Activated T-helper 2 cell treated with anti-CD3 and anti-CD28 coated beads, Interferon-gamma antibody, Interleukin-2, Interleukin-4, amounts not matched to agents 10 μg/mL and 5 μg/mL and 100 μg/mL, durations not matched to agents 14 hours and 24 hours and 36 hours (primary cell): ENCODE results near the gene ARL6IP5. TPM values are rescaled to one million over a fixed set of nuclear protein-coding genes. Genes with fewer than 3 reads are reported as not detected.

Experiments
- DNase-seq: peaks from one replicate; pipeline ENCODE4 v3.0.0; 2021; ENCODE audit warnings: low spot score
- H3K27ac Mint-ChIP-seq: one replicate; pipeline ENCODE4 v1.8.0; 2021; ENCODE audit warnings: mixed read lengths
- H3K27me3 Mint-ChIP-seq: one replicate; pipeline ENCODE4 v1.8.0; 2021; ENCODE audit warnings: low read depth, mixed read lengths
- H3K36me3 Mint-ChIP-seq: one replicate; pipeline ENCODE4 v1.8.0; 2021; ENCODE audit warnings: low read depth, mixed read lengths
- H3K4me1 Mint-ChIP-seq: one replicate; pipeline ENCODE4 v1.8.0; 2021; ENCODE audit warnings: low read depth, mixed read lengths
- H3K4me3 Mint-ChIP-seq: one replicate; pipeline ENCODE4 v1.8.0; 2021; ENCODE audit warnings: low read depth, mild to moderate bottlenecking, moderate library complexity, mixed read lengths
- H3K9me3 Mint-ChIP-seq: one replicate; pipeline ENCODE4 v1.8.0; 2021; ENCODE audit warnings: mixed read lengths
- intact Hi-C: fragments of 100-400 bp; cut with micrococcal nuclease; formaldehyde crosslinking; loops from one replicate; pipeline ENCODE4 v1.15.1; 2023
- total RNA-seq: library from RNA; stranded (reverse); gene quantifications from 2 replicates; pipeline ENCODE4 v1.2.3, GENCODE V29; 2022

The ARL6IP5 gene, protein sequence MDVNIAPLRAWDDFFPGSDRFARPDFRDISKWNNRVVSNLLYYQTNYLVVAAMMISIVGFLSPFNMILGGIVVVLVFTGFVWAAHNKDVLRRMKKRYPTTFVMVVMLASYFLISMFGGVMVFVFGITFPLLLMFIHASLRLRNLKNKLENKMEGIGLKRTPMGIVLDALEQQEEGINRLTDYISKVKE
- 124 and 127 TPM in 2 replicates for total RNA-seq

DNA sequence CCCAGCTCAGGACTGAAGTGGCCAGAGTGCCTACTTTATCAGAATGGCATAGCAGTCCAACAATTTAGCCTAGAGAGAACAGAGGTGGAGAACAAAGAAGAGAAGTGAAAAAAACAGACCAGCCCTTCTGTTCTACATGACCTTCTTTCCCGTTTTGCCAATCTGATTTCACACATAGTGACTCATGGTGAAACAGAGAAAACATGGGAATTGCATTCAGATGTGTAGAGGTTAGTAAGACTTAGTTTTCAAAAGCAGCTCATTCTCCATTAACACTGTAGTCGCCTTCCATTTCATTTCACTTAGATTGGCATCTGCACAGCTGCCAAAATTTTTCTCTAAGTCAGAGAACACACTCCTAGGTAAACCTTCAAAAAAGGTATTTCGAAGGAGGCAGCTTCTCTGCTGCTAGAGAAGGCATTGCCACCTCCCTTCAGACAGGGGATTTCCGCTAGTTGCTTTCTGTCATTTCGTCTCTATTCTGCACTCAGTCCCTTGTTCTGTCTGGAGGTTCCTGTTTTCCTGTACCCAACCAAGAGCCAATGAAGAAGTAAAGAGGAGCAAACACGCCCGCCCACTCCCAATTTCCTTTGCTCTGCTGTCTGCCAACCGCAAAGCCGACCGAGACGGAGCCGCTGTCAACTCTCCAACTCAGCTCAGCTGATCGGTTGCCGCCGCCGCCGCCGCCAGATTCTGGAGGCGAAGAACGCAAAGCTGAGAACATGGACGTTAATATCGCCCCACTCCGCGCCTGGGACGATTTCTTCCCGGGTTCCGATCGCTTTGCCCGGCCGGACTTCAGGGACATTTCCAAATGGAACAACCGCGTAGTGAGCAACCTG lies at the start of gene ARL6IP5:
ARL6IP5 (plus strand) TSS at position 612 of the 842 bp plus-strand sequence; CDS start at position 723, 111 bp downstream.
- Mint-ChIP-seq H3K36me3 (peaks cover 34% of the 10 kb centered on the region), H3K4me1 (peaks cover 53% of the 10 kb centered on the region), H3K27me3 (no peaks in the 10 kb centered on the region), H3K4me3 (peak within 1 kb of the TSS; percentile 96), H3K9me3 (no peaks in the 10 kb centered on the region), H3K27ac (peak within 1 kb of the TSS; percentile 98)
- peak; percentile 89 for DNase-seq
- intact Hi-C loops, result loop anchor here (1.0 to 10.0 kb wide), 5 partner anchors 10 to 1430 kb away; partner anchors contain the start of genes EOGT, SUCLG2 and TMF1

DNA sequence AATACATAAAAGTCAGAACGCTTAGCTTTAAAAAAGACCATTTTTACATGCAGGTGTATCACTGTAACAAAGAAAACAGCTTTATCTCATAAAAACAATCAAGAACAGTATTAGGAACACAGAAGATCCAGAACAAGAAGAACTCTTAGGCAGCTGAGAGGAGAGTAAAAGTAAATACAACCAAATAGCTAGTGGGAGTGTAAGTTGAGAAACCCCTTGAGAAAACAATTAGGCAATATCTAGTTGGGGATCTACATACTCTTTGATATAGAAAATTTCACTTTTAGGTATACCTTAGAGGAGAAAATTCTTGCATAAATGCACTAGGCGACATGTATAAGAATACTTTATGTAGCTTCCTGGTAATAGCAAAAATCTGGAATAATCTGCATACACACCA lies 40.1 kb upstream of the ARL6IP5 start:
- H3K27me3 Mint-ChIP-seq, result no peaks in the 10 kb centered on the region
- intact Hi-C loops, result no loop called here
- H3K9me3 Mint-ChIP-seq, result no peaks in the 10 kb centered on the region
- no peak for DNase-seq
- H3K4me3 Mint-ChIP-seq, result no peak overlapping the region
- H3K36me3 Mint-ChIP-seq, result peaks cover 56% of the 10 kb centered on the region
- H3K4me1 Mint-ChIP-seq, result peaks cover 24% of the 10 kb centered on the region
- H3K27ac Mint-ChIP-seq, result no peak overlapping the region

- Mint-ChIP-seq H3K36me3 (peaks cover 38% of the 10 kb centered on the region), H3K4me3 (no peak overlapping the region)
- intact Hi-C loops, result no loop called here
Observed at GRCh38 chr3:69048990-69049389, 35.7 kb upstream of the ARL6IP5 start.

DNA sequence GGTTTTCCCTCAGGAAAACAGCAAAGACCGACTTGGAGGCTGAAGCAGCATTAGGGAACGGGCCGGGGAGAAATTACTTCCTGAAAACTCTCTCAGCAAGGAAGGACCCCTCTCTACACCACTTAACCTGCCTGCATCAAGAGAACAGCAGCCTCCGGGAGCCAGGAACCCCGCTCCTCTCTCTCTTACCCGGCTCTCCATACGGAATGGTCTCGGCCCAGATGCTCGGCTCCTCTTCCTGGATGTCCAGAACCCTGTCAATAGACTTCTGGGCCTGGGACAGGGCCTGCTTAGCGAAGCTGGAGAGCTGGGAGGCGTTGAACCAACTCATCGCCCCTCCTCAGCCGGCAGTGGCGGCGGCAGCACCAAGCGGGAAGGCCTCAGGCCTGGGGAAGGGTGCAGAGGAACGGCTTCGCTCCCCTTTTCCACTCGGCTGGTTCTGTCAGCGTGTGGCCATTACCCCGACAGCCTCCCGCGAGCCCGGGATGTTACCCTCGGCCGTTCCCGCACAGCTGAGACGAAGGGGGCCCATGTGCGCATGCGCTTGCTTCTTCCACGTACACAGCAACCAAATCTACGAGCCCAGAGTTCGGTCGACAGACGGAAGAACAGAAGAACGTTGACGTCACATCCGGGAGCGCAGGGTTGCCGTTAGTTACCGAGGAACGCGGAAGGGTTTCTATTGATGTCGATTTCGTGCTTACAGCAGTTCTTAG lies 32.8 kb upstream of the ARL6IP5 start, which contains the start of gene TMF1:
TMF1 (minus strand) TSS at position 578 of the 716 bp plus-strand sequence; CDS start at position 331, 247 bp downstream.
- intact Hi-C loops, result loop anchor here (1.0 to 5.0 kb wide), 4 partner anchors 19 to 42 kb away; partner anchors contain the start of genes ARL6IP5 and EOGT
- peak; percentile 97 for DNase-seq
- Mint-ChIP-seq H3K27ac (peak within 1 kb of the TSS; percentile 92), H3K27me3 (no peaks in the 10 kb centered on the region), H3K4me3 (peak within 1 kb of the TSS; percentile 94), H3K4me1 (peaks cover 34% of the 10 kb centered on the region), H3K36me3 (peaks cover 38% of the 10 kb centered on the region), H3K9me3 (no peaks in the 10 kb centered on the region)

More at GRCh38 chr3:69048990-69049389, 35.7 kb upstream of the ARL6IP5 start:
- no peaks in the 10 kb centered on the region for H3K9me3 Mint-ChIP-seq
- DNase-seq, result no peak
- H3K4me1 Mint-ChIP-seq, result peaks cover 37% of the 10 kb centered on the region
- H3K27me3 Mint-ChIP-seq, result no peaks in the 10 kb centered on the region
- no peak overlapping the region for H3K27ac Mint-ChIP-seq

DNA sequence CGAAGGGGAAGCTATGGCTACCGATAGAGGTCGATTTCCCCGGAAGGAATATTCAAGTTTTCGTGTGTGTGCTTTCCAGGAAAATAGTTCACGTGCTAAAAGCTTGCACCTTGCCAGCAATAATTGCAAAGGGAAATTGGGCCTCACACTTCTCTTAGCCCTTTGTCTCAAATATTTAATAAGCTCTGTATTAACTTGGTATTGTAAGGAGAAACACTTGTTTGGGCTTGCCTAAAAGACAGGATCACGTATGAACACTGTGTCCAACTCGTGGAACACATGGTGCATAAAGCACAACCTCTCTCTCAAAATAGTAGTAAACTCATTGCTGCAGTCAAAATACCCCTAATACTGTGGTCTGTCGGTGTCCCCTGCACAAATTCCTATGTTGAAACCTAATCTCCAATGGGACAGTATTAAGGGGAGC lies 32.3 kb upstream of the ARL6IP5 start:
- H3K4me1 Mint-ChIP-seq, result peaks cover 36% of the 10 kb centered on the region
- intact Hi-C loops, result loop anchor here (1.0 to 5.0 kb wide), 3 partner anchors 32 to 42 kb away; partner anchors contain the start of genes ARL6IP5 and EOGT
- DNase-seq, result no peak
- peak overlapping the region; percentile 94 for H3K4me3 Mint-ChIP-seq
- H3K9me3 Mint-ChIP-seq, result no peaks in the 10 kb centered on the region
- peaks cover 39% of the 10 kb centered on the region for H3K36me3 Mint-ChIP-seq
- H3K27ac Mint-ChIP-seq, result peak overlapping the region; percentile 92
- no peaks in the 10 kb centered on the region for H3K27me3 Mint-ChIP-seq

GRCh38 chr3:69058180-69058946 lies 26.4 kb upstream of the ARL6IP5 start:
- peak overlapping the region; percentile 72 for H3K27ac Mint-ChIP-seq
- H3K9me3 Mint-ChIP-seq, result peaks cover 4% of the 10 kb centered on the region
- intact Hi-C loops, result no loop called here
- peak overlapping the region; percentile 15 for H3K4me3 Mint-ChIP-seq
- peaks cover 70% of the 10 kb centered on the region for H3K36me3 Mint-ChIP-seq
- DNase-seq, result no peak
- H3K27me3 Mint-ChIP-seq, result no peaks in the 10 kb centered on the region
- H3K4me1 Mint-ChIP-seq, result peaks cover 50% of the 10 kb centered on the region

DNA sequence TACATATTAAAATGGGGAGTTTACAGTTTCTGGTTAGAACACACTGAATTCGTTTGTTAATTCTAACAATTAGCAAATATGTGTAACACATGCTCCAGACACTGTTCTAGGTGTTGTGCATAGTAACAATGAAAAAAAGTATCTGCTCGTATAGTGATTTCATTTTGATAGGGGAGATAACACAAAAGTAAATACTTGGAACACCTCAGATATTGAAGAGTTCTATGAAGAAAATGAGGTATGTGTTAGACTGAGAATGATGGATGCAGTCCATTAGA lies 25.9 kb upstream of the ARL6IP5 start:
- Mint-ChIP-seq H3K4me1 (peaks cover 55% of the 10 kb centered on the region), H3K27ac (peak overlapping the region; percentile 72), H3K4me3 (peak overlapping the region; percentile 15), H3K9me3 (peaks cover 4% of the 10 kb centered on the region), H3K27me3 (no peaks in the 10 kb centered on the region), H3K36me3 (peaks cover 75% of the 10 kb centered on the region)
- no peak for DNase-seq
- intact Hi-C loops, result loop anchor here (1.0 kb wide), 1 partner anchor 23 kb away; no protein-coding TSS in a partner anchor

DNA sequence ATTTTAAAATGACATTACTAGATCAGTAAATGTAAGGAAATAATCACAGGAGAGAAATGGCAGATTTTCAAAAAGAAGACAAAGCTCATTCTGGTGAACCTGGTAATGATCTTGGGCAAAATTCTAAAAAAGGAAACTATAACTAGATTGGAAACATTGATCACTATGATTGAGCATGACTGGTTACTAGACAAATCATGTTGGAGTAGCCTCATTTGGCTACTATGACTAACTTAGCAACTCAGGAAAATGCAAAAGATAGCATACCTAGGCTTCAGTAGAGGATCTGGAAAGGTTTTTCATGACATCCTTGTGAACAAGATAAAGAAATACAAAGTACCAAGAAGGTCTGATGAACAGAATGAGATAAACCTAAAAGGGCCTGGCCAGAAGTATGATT lies 25.0 kb upstream of the ARL6IP5 start:
- H3K4me1 Mint-ChIP-seq, result peaks cover 63% of the 10 kb centered on the region
- H3K4me3 Mint-ChIP-seq, result no peak overlapping the region
- intact Hi-C loops, result loop anchor here (1.0 kb wide), 1 partner anchor 23 kb away; no protein-coding TSS in a partner anchor
- peaks cover 4% of the 10 kb centered on the region for H3K9me3 Mint-ChIP-seq
- DNase-seq, result no peak
- peaks cover 80% of the 10 kb centered on the region for H3K36me3 Mint-ChIP-seq
- H3K27me3 Mint-ChIP-seq, result no peaks in the 10 kb centered on the region
- peak overlapping the region; percentile 72 for H3K27ac Mint-ChIP-seq

GRCh38 chr3:69063636-69064035 lies 21.1 kb upstream of the ARL6IP5 start:
- H3K36me3 Mint-ChIP-seq, result peaks cover 70% of the 10 kb centered on the region
- H3K9me3 Mint-ChIP-seq, result peaks cover 4% of the 10 kb centered on the region
- intact Hi-C loops, result no loop called here
- H3K4me3 Mint-ChIP-seq, result no peak overlapping the region
- H3K27me3 Mint-ChIP-seq, result no peaks in the 10 kb centered on the region
- peak overlapping the region; percentile 64 for H3K27ac Mint-ChIP-seq
- peaks cover 57% of the 10 kb centered on the region for H3K4me1 Mint-ChIP-seq
- no peak for DNase-seq

GRCh38 chr3:69065318-69065964 lies 19.3 kb upstream of the ARL6IP5 start:
- peaks cover 4% of the 10 kb centered on the region for H3K9me3 Mint-ChIP-seq
- H3K4me1 Mint-ChIP-seq, result peaks cover 43% of the 10 kb centered on the region
- peak overlapping the region; percentile 47 for H3K4me3 Mint-ChIP-seq
- peaks cover 60% of the 10 kb centered on the region for H3K36me3 Mint-ChIP-seq
- peak overlapping the region; percentile 71 for H3K27ac Mint-ChIP-seq
- DNase-seq, result no peak
- intact Hi-C loops, result loop anchor here (1.0 to 5.0 kb wide), 2 partner anchors 15 to 42 kb away; partner anchors contain the start of gene UBA3
- H3K27me3 Mint-ChIP-seq, result no peaks in the 10 kb centered on the region

DNA sequence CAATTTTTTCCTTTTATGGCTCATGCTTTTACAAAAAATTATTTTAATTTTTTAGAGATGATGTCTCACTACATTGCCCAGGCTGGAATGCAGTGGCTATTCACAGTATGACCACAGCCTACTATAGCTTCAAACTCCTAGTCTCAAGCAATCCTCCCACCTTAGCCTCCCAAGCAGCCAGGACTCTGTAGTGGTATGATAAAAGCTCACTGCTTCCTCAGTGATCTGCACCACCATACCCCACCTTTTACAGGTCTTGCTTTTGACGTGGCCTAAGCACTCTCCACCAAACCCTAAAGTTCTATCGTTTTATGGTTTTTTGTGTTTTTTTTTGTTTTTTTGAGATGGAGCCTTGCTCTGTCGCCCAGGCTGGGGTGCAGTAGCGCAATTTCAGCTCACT lies 18.6 kb upstream of the ARL6IP5 start:
- Mint-ChIP-seq H3K9me3 (no peaks in the 10 kb centered on the region), H3K4me1 (peaks cover 44% of the 10 kb centered on the region), H3K27ac (peak overlapping the region; percentile 71), H3K4me3 (no peak overlapping the region), H3K36me3 (peaks cover 60% of the 10 kb centered on the region), H3K27me3 (no peaks in the 10 kb centered on the region)
- no peak for DNase-seq
- intact Hi-C loops, result loop anchor here (5.0 kb wide), 1 partner anchor 41 kb away; no protein-coding TSS in a partner anchor
